AG04450 (cell line): ENCODE results near the gene LMO2. TPM values are rescaled to one million over a fixed set of nuclear protein-coding genes. Genes with fewer than 3 reads are reported as not detected.
A peak's percentile ranks its signal among the peaks of the same experiment; 100 is the strongest.
"Not testable (repeated sequence)": the region's sequence is repeated elsewhere in the genome, so short reads cannot be mapped to it uniquely, and the experiment has no call there.

Experiments
- CTCF ChIA-PET: fragments of 300-600, 350-600 bp; formaldehyde crosslinking; extraction: SDS; loops from one replicate; lab custom pipeline; 2022; ENCODE audit warnings: antibody characterized with exemption, inconsistent platforms; lab: Charles Lee
- POLR2A ChIA-PET: fragments of 350-600 bp; formaldehyde crosslinking; extraction: SDS; loops from one replicate; lab custom pipeline; 2021; ENCODE audit warnings: antibody characterized with exemption, inconsistent platforms; lab: Yijun Ruan, JAX
- DNase-seq: peaks from one replicate; pipeline ENCODE4 v3.0.0-alpha.2; 2011; ENCODE audit warnings: low read depth, low spot score
- H3K27ac ChIP-seq: one replicate; pipeline ENCODE4 v1.5.1; 2012; ENCODE audit warnings: low read depth, low read length, control low read depth
- H3K27me3 ChIP-seq: one replicate; pipeline ENCODE4 v1.6.0; 2012; ENCODE audit warnings: low read length; ENCODE audit not compliant: control insufficient read depth, insufficient read depth
- H3K4me3 ChIP-seq: 2 replicates; pipeline ENCODE4 v1.5.1; 2011; ENCODE audit warnings: mild to moderate bottlenecking, low read depth, low read length, control low read depth
- H3K9me3 ChIP-seq: 2 replicates; pipeline ENCODE4 v1.5.1; 2012; ENCODE audit warnings: low read length; ENCODE audit not compliant: control insufficient read depth, insufficient read depth
- polyA plus RNA-seq: library from polyadenylated mRNA; depleted of rRNA; stranded (reverse); fragments of >200 nt; gene quantifications from 2 replicates; pipeline ENCODE4 v1.2.3, GENCODE V29; 2011
- TF ChIP-seq, protein P1 (sequence below): IDR thresholded peaks from 2 replicates; pipeline ENCODE4 v1.5.1; 2011; ENCODE audit warnings: low read depth, low read length, control low read depth, inconsistent platforms

The LMO2 gene
- polyA plus RNA-seq, 1 experiment, result 0.05 TPM

DNA sequence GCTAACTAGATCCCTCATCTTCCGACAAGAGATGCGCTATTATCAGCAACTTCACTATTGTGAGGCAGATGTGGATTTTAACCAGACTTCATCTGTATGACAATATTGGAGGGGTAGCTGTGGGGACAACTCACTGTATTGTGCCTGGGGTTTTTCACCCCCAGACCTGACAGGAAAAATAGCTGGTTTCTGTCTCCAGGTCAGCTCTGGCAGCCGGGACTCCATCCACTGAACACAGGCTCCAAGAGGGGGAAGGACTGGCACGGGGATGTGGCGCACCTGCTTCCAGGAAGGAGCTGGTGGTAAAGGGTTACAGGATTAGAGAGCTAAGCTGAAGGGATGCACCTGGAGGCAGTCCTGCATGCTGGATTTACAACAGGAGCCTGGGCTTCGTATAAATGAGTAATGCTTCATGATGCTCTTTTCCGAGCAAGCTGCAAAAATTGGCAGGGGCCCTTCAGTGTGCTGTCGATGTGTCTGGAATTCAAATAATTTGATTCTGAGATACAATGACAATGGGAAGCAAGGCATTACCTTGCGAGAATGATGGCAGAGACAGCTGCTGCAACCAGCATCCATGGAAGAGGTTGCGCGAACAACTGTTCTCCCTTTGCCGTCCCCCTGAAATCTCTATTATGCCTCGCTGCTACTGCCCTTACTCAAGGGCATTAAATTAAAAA is 49.5 kb downstream of the LMO2 start:
- DNase-seq, result no peak
- POLR2A ChIA-PET, result interaction anchor here (0.6 kb wide), 1 partner anchor 105 kb away, joined by 4 read pairs; no protein-coding TSS in a partner anchor
- Histone ChIP-seq H3K27me3 (peaks cover 26% of the 10 kb centered on the region), H3K27ac (no peak overlapping the region), H3K4me3 (no peak overlapping the region), H3K9me3 (no peaks in the 10 kb centered on the region)
- TF ChIP-seq, protein P1, sequence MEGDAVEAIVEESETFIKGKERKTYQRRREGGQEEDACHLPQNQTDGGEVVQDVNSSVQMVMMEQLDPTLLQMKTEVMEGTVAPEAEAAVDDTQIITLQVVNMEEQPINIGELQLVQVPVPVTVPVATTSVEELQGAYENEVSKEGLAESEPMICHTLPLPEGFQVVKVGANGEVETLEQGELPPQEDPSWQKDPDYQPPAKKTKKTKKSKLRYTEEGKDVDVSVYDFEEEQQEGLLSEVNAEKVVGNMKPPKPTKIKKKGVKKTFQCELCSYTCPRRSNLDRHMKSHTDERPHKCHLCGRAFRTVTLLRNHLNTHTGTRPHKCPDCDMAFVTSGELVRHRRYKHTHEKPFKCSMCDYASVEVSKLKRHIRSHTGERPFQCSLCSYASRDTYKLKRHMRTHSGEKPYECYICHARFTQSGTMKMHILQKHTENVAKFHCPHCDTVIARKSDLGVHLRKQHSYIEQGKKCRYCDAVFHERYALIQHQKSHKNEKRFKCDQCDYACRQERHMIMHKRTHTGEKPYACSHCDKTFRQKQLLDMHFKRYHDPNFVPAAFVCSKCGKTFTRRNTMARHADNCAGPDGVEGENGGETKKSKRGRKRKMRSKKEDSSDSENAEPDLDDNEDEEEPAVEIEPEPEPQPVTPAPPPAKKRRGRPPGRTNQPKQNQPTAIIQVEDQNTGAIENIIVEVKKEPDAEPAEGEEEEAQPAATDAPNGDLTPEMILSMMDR, result no peak
- CTCF ChIA-PET, result interaction anchor here (0.6 to 1.3 kb wide), 2 partner anchors 35 to 133 kb away, joined by 3 to 4 read pairs; no protein-coding TSS in a partner anchor

DNA sequence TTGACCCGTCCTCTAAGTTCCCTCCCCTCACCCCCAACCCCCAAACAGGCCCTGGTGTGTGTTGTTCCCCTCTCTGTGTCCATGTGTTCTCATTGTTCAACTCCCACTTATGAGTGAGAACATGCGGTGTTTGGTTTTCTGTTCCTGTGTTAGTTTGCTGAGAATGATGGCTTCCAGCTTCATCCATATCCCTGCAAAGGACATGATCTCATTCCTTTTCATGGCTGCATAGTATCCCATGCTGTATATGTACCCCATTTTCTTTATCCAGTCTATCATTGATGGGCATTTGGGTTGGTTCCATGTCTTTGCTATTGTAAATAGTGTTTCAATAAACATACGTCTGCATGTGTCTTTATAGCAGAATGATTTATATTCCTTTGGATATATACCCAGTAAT is 53.6 kb downstream of the LMO2 start:
- H3K27ac ChIP-seq, CTCF ChIA-PET, H3K9me3 ChIP-seq, POLR2A ChIA-PET, DNase-seq, H3K4me3 ChIP-seq: not testable (repeated sequence)
- peaks cover 22% of the 10 kb centered on the region for H3K27me3 ChIP-seq

DNA sequence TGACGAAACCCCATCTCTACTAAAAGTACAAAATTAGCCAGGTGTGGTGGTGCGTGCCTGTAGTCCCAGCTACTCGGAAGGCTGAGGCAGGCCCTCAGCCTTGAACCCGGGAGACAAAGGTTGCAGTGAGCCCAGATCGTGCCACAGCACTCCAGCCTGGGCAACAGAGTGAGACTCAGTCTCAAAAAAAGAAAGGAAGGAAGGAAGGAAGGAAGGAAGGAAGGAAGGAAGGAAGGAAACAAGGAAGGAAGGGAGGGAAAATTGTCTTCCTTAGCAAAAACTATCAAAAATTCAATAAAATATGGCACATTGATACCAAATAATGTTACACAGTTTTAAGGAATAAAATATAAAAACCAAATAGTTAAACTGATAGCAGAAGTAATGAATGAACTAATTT is 54.5 kb downstream of the LMO2 start:
- H3K4me3 ChIP-seq, DNase-seq, POLR2A ChIA-PET, CTCF ChIA-PET, H3K27ac ChIP-seq, H3K9me3 ChIP-seq: not testable (repeated sequence)
- H3K27me3 ChIP-seq, result peaks cover 21% of the 10 kb centered on the region

DNA sequence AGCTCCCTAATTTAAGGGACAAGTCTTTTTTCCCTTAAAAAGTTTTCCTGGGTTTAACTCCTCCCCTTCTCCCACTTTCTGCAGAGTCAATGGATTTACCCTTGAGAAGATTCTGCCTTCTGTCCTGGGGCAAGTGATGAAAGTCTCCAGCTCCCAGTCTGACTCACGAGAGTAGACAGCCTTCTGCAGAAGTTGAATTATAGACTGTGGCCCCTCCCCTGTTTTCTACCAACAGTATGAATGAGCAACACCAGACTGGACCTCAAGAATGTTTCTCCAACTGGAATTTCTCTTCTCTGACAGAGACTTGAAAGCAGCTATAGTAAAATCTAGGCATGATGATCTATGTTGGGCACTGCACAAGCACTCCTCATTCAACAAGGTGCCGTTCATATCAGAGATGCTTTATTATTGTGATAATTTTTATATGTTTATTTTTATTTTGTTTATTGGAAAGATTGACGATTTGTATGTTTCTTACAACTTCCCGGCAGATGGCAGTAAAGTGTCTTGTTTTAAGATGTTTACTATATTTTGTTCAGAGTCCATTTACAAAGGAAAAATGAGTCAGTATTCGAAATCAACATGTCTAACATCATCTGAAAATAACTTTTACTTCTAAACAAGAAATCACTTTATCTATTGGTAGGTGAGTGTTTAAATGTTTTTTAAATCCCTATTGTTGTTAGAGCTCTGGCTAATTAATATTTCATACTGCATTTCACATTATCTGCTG is 56.6 kb downstream of the LMO2 start:
- Histone ChIP-seq H3K27ac (no peak overlapping the region), H3K27me3 (peaks cover 16% of the 10 kb centered on the region), H3K4me3 (no peak overlapping the region), H3K9me3 (no peaks in the 10 kb centered on the region)
- DNase-seq, result peak; percentile 13
- ChIA-PET CTCF (interaction anchor here (0.5 to 12.4 kb wide), 16 partner anchors 8 to 186 kb away, joined by 3 to 206 read pairs (median 4); no protein-coding TSS in a partner anchor), POLR2A (interaction anchor here (0.6 kb wide), 1 partner anchor 27 kb away, joined by 4 read pairs; no protein-coding TSS in a partner anchor)
- TF ChIP-seq, protein P1, result peak; percentile 36; the same call in 1 of the 2 replicates

DNA sequence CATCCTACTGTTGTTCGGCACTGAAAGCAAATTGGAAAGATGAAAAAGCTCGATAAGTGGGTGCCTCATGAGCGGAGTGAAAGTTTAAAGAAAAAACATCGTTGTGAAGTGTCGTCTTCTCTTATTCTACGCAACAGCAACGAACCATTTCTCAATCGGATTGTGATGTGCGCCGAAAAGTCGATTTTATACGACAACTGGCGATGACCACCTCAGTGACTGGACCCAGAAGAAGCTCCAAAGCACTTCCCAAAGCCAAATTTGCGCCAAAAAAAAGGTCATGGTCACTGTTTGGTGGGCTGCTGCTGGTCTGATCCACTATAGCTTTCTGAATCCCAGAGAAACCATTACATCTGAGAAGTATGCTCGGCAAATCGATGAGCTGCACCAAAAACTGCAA is 59.2 kb downstream of the LMO2 start:
- no peaks in the 10 kb centered on the region for H3K9me3 ChIP-seq
- H3K27ac ChIP-seq, result no peak overlapping the region
- peaks cover 26% of the 10 kb centered on the region for H3K27me3 ChIP-seq
- TF ChIP-seq, protein P1, result no peak
- ChIA-PET CTCF (interaction anchor here (0.5 to 12.4 kb wide), 4 partner anchors 25 to 470 kb away, joined by 3 to 206 read pairs (median 4); no protein-coding TSS in a partner anchor), POLR2A (no interaction called here)
- H3K4me3 ChIP-seq, result no peak overlapping the region
- no peak for DNase-seq
